ENCODE data around the gene IGFLR1.

- TF ChIP-seq CTCF (IDR thresholded peaks at IDR 0.05; ENCODE audit: poor library complexity, severe bottlenecking) (no peak), EP300 (conservative IDR thresholded peaks at IDR 0.05; ENCODE audit: poor library complexity, severe bottlenecking) (no peak), REST (IDR thresholded peaks at IDR 0.05; ENCODE audit: borderline replicate concordance) (no peak), TAF1 (IDR thresholded peaks at IDR 0.05; ENCODE audit: low read depth) (no peak)
Measured at GRCh38 chr19:35775046-35775297, 32.7 kb upstream of the IGFLR1 start.
